IMR-90 (cell line): ENCODE data around the gene CC2D2B. TPM values are rescaled to one million over a fixed set of nuclear protein-coding genes. Genes with fewer than 3 reads are reported as not detected.

Source experiments
- ATAC-seq: fragments of 200-7000 bp; cut with Tn5 transposase; 2 replicates; pipeline ENCODE4 v1.9.1; 2020; ENCODE audit warnings: low read depth, mild to moderate bottlenecking, moderate library complexity
- BruUV-seq: library from RNA; stranded (reverse); fragments of 400-500 nt; replicated peaks from 2 replicates; lab custom pipeline; 2021; lab: Mats Ljungman, UMichigan
- CTCF ChIA-PET: fragments of 300-600 bp; formaldehyde crosslinking; extraction: SDS; loops from one replicate; lab custom pipeline; 2021; ENCODE audit warnings: antibody characterized with exemption; lab: Yijun Ruan, JAX
- POLR2A ChIA-PET: fragments of 300-600 bp; sonication (Branson Sonifier 250); formaldehyde crosslinking; loops from one replicate; lab custom pipeline; 2022; ENCODE audit warnings: antibody characterized with exemption; ENCODE audit not compliant: unreplicated experiment; lab: Charles Lee
- DNase-seq: peaks from one replicate; pipeline ENCODE4 v3.0.0; 2013
- H2AFZ ChIP-seq: replicated peaks from 2 replicates; pipeline ENCODE3; 2013; ENCODE audit warnings: low read length, mild to moderate bottlenecking; ENCODE audit not compliant: poor library complexity
- H2AK5ac ChIP-seq: 2 replicates; pipeline ENCODE4 v1.6.1; 2013; ENCODE audit warnings: low read depth, low read length, inconsistent platforms
- H2AK9ac ChIP-seq: replicated peaks from 2 replicates; pipeline ENCODE3; 2013; ENCODE audit warnings: mild to moderate bottlenecking, low read depth, low read length, moderate library complexity; ENCODE audit not compliant: poor library complexity
- H2BK120ac ChIP-seq: 2 replicates; pipeline ENCODE4 v1.6.1; 2013; ENCODE audit warnings: low read depth, low read length, inconsistent platforms
- H2BK15ac ChIP-seq: 3 replicates; pipeline ENCODE4 v1.6.1; 2013; ENCODE audit warnings: low read depth, low read length, inconsistent platforms
- H2BK20ac ChIP-seq: 2 replicates; pipeline ENCODE4 v1.6.1; 2013; ENCODE audit warnings: low read depth, mild to moderate bottlenecking, inconsistent platforms, low read length, moderate library complexity
- H2BK5ac ChIP-seq: 2 replicates; pipeline ENCODE4 v1.6.1; 2013; ENCODE audit warnings: mild to moderate bottlenecking, low read depth, low read length, inconsistent platforms; ENCODE audit not compliant: poor library complexity, severe bottlenecking
- H3K14ac ChIP-seq: replicated peaks from 2 replicates; pipeline ENCODE4 v1.6.1; 2013; ENCODE audit warnings: low read depth, low read length, inconsistent platforms
- H3K18ac ChIP-seq: 2 replicates; pipeline ENCODE4 v1.6.1; 2013; ENCODE audit warnings: low read depth, low read length, control low read depth
- H3K23ac ChIP-seq: 2 replicates; pipeline ENCODE4 v1.6.1; 2013; ENCODE audit warnings: low read depth, low read length, inconsistent platforms
- H3K27ac ChIP-seq: 2 replicates; pipeline ENCODE4 v1.5.1; 2013; ENCODE audit warnings: mild to moderate bottlenecking, control low read depth, low read length; ENCODE audit not compliant: insufficient read depth
- H3K27me3 ChIP-seq: 2 replicates; pipeline ENCODE4 v1.6.1; 2013; ENCODE audit warnings: low read length; ENCODE audit not compliant: control insufficient read depth, insufficient read depth
- H3K36me3 ChIP-seq: 2 replicates; pipeline ENCODE4 v1.6.1; 2013; ENCODE audit warnings: low read length, mixed read lengths; ENCODE audit not compliant: control insufficient read depth, insufficient read depth
- H3K4ac ChIP-seq: 2 replicates; pipeline ENCODE4 v1.6.1; 2013; ENCODE audit warnings: low read depth, low read length, inconsistent platforms
- H3K4me1 ChIP-seq: 2 replicates; pipeline ENCODE4 v1.6.1; 2013; ENCODE audit warnings: low read length, mixed read lengths; ENCODE audit not compliant: control insufficient read depth, insufficient read depth
- H3K4me2 ChIP-seq: 2 replicates; pipeline ENCODE4 v1.6.1; 2013; ENCODE audit warnings: low read depth, mild to moderate bottlenecking, control low read depth, low read length, moderate library complexity
- H3K4me3 ChIP-seq: 2 replicates; pipeline ENCODE4 v1.5.1; 2013; ENCODE audit warnings: low read depth, mild to moderate bottlenecking, control low read depth, low read length, moderate library complexity; ENCODE audit not compliant: insufficient read depth
- H3K56ac ChIP-seq: 2 replicates; pipeline ENCODE4 v1.6.1; 2013; ENCODE audit warnings: low read length, inconsistent platforms; ENCODE audit not compliant: insufficient read depth; ENCODE audit errors: extremely low read depth
- H3K79me1 ChIP-seq, 2 experiments: 2 replicates each; pipeline ENCODE4 v1.6.1; 2013; ENCODE audit warnings: low read length in 2 of 2, inconsistent platforms in 1 of 2, low read depth in 1 of 2
- H3K9ac ChIP-seq: 2 replicates; pipeline ENCODE4 v1.6.1; 2013; ENCODE audit warnings: low read depth, low read length, control low read depth
- H3K9me1 ChIP-seq: 2 replicates; pipeline ENCODE4 v1.6.1; 2013; ENCODE audit warnings: low read length, inconsistent platforms; ENCODE audit not compliant: insufficient read depth
- H3K9me3 ChIP-seq: 2 replicates; pipeline ENCODE4 v1.6.1; 2013; ENCODE audit warnings: low read length; ENCODE audit not compliant: control insufficient read depth, insufficient read depth
- H4K20me1 ChIP-seq: 2 replicates; pipeline ENCODE4 v1.6.1; 2013; ENCODE audit warnings: low read length, inconsistent platforms; ENCODE audit not compliant: insufficient read depth
- H4K5ac ChIP-seq: 2 replicates; pipeline ENCODE4 v1.6.1; 2013; ENCODE audit warnings: mild to moderate bottlenecking, low read depth, low read length, control low read depth
- H4K8ac ChIP-seq, 2 experiments: 2 replicates each; pipeline ENCODE4 v1.6.1; 2013; ENCODE audit warnings: low read depth in 2 of 2, low read length in 2 of 2, control low read depth in 1 of 2, inconsistent platforms in 1 of 2
- H4K91ac ChIP-seq: 2 replicates; pipeline ENCODE4 v1.6.1; 2013; ENCODE audit warnings: low read depth, low read length, inconsistent platforms; ENCODE audit not compliant: insufficient read depth
- CEBPB ChIP-seq: IDR thresholded peaks from 2 replicates; pipeline ENCODE4 v1.6.1; 2012; ENCODE audit warnings: low read depth, low read length, improper control_type of control experiment
- FOS ChIP-seq: fragments of 150-350 bp; IDR thresholded peaks from 2 replicates; pipeline ENCODE4 v1.6.1; 2016; ENCODE audit warnings: low read depth, low read length
- MAZ ChIP-seq: IDR thresholded peaks from 2 replicates; pipeline ENCODE4 v1.6.1; 2012; ENCODE audit warnings: low read depth, mild to moderate bottlenecking, low read length, improper control_type of control experiment, moderate library complexity, borderline replicate concordance
- NFE2L2 ChIP-seq: fragments of 150-350 bp; IDR thresholded peaks from 2 replicates; pipeline ENCODE4 v1.6.1; 2016; ENCODE audit warnings: low read depth, mild to moderate bottlenecking, low read length
- POLR2A ChIP-seq: IDR thresholded peaks from 2 replicates; pipeline ENCODE4 v1.6.1; 2012; ENCODE audit warnings: mild to moderate bottlenecking, low read depth, low read length
- RAD21 ChIP-seq: IDR thresholded peaks from 2 replicates; pipeline ENCODE4 v1.6.1; 2012; ENCODE audit warnings: low read length, improper control_type of control experiment
- RFX5 ChIP-seq: IDR thresholded peaks from 2 replicates; pipeline ENCODE4 v1.8.0; 2012; ENCODE audit warnings: low read depth, mild to moderate bottlenecking, low read length, moderate library complexity
- SMC3 ChIP-seq: fragments of 150-350 bp; IDR thresholded peaks from 2 replicates; pipeline ENCODE4 v1.6.1; 2016; ENCODE audit warnings: low read depth, mild to moderate bottlenecking, antibody characterized with exemption, low read length, moderate library complexity
- USF2 ChIP-seq: fragments of 150-350 bp; IDR thresholded peaks from 2 replicates; pipeline ENCODE4 v1.6.1; 2017; ENCODE audit warnings: mild to moderate bottlenecking, antibody characterized with exemption, low read length, low read depth
- WGBS, 2 experiments: methylation state at CpG; one replicate each; pipeline versions ENCODE4 v1.1.5 to v1.1.7; 2013; ENCODE audit warnings: missing lambda C conversion rate in 2 of 2; ENCODE audit not compliant: insufficient read length in 1 of 2; ENCODE audit errors: extremely low coverage in 2 of 2; 5-methylcytosine and 5-hydroxymethylcytosine counted together
- dilution Hi-C: fragments of 300-500 bp; cut with HindIII; formaldehyde crosslinking; loops from one replicate; pipeline ENCODE4 v1.14.3; 2018; ENCODE audit warnings: low sequenced_read_pairs; ENCODE audit not compliant: unreplicated experiment
- in situ Hi-C: fragments of 300-500 bp; cut with MboI; formaldehyde crosslinking; loops from 3 replicates; pipeline ENCODE4 v1.14.3; 2019; ENCODE audit warnings: low sequenced_read_pairs, inconsistent platforms, mixed read lengths
- intact Hi-C: fragments of 100-400 bp; cut with micrococcal nuclease; formaldehyde crosslinking; loops from 2 replicates; pipeline ENCODE4 v1.10.0; 2022
- polyA plus RNA-seq, 3 experiments: library from polyadenylated mRNA; depleted of rRNA; stranded (reverse); fragments of >200 nt; gene quantifications; 2 replicates each; pipeline ENCODE4 v1.2.3, GENCODE V29; 2012; ENCODE audit warnings: low replicate concordance in 1 of 3
- total RNA-seq: library from RNA; depleted of rRNA; stranded (reverse); fragments of >200 nt; gene quantifications from 2 replicates; pipeline ENCODE4 v1.2.3, GENCODE V29; 2012
- TF ChIP-seq, protein P1 (sequence below): fragments of 150-350 bp; IDR thresholded peaks from 2 replicates; pipeline ENCODE4 v1.6.1; 2016; ENCODE audit warnings: low read depth, mild to moderate bottlenecking, low read length, moderate library complexity, borderline replicate concordance
- TF ChIP-seq, protein P2 (sequence below): conservative IDR thresholded peaks from 2 replicates; pipeline ENCODE4 v1.5.1; 2012; ENCODE audit warnings: mild to moderate bottlenecking, low read depth, low read length, improper control_type of control experiment

CC2D2B gene
- total and polyA plus RNA-seq, 2 of the 4 experiments (the other 2 are of a cell fraction) = not detected

- Histone ChIP-seq H4K20me1 (no peaks in the 10 kb centered on the region), H3K27ac (no peak overlapping the region), H4K8ac (no peak overlapping the region), H4K91ac (no peak overlapping the region), H4K5ac (no peak overlapping the region), H3K27me3 (no peaks in the 10 kb centered on the region), H3K4ac (no peak overlapping the region), H3K4me3 (no peak overlapping the region), H3K79me1 (no peaks in the 10 kb centered on the region), H3K9me1 (no peaks in the 10 kb centered on the region), H3K4me1 (no peaks in the 10 kb centered on the region), H3K56ac (no peak overlapping the region), H3K23ac (no peak overlapping the region), H2AK5ac (no peak overlapping the region), H3K4me2 (no peak overlapping the region), H3K36me3 (no peaks in the 10 kb centered on the region), H2AFZ (no peak overlapping the region), H3K9me3 (0 out of 2 replicates have a peak, but pooled peaks cover 1% of the 10 kb centered on the region), H2AK9ac (no peak overlapping the region), H3K14ac (no peak overlapping the region), H2BK20ac (no peak overlapping the region), H3K9ac (no peak overlapping the region), H3K18ac (no peak overlapping the region), H2BK5ac (no peak overlapping the region), H2BK15ac (no peak overlapping the region), H2BK120ac (no peak overlapping the region)
- no peak for ATAC-seq
- ChIA-PET POLR2A (no interaction called here), CTCF (interaction anchor here (1.0 kb wide), 1 partner anchor 11 kb away, joined by 3 read pairs; no protein-coding TSS in a partner anchor)
- no peak for TF ChIP-seq USF2
- TF ChIP-seq SMC3 = no peak
- TF ChIP-seq, protein P1, sequence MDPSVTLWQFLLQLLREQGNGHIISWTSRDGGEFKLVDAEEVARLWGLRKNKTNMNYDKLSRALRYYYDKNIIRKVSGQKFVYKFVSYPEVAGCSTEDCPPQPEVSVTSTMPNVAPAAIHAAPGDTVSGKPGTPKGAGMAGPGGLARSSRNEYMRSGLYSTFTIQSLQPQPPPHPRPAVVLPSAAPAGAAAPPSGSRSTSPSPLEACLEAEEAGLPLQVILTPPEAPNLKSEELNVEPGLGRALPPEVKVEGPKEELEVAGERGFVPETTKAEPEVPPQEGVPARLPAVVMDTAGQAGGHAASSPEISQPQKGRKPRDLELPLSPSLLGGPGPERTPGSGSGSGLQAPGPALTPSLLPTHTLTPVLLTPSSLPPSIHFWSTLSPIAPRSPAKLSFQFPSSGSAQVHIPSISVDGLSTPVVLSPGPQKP = no peak
- no peak for TF ChIP-seq NFE2L2
- no peak for TF ChIP-seq RAD21
- TF ChIP-seq RFX5 = no peak
- TF ChIP-seq FOS = no peak
- TF ChIP-seq POLR2A = no peak
- TF ChIP-seq MAZ = no peak
- TF ChIP-seq CEBPB = no peak
- TF ChIP-seq, protein P2, sequence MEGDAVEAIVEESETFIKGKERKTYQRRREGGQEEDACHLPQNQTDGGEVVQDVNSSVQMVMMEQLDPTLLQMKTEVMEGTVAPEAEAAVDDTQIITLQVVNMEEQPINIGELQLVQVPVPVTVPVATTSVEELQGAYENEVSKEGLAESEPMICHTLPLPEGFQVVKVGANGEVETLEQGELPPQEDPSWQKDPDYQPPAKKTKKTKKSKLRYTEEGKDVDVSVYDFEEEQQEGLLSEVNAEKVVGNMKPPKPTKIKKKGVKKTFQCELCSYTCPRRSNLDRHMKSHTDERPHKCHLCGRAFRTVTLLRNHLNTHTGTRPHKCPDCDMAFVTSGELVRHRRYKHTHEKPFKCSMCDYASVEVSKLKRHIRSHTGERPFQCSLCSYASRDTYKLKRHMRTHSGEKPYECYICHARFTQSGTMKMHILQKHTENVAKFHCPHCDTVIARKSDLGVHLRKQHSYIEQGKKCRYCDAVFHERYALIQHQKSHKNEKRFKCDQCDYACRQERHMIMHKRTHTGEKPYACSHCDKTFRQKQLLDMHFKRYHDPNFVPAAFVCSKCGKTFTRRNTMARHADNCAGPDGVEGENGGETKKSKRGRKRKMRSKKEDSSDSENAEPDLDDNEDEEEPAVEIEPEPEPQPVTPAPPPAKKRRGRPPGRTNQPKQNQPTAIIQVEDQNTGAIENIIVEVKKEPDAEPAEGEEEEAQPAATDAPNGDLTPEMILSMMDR = no peak
- WGBS, 2 experiments = 31% methylated on average over 3 of the region's 7 CpGs; no CpG with 5 or more reads in 1 of the 2 experiments
- BruUV-seq = no TSS peak
- dilution Hi-C loops = no loop called here
- in situ Hi-C loops = no loop called here
- DNase-seq = no peak
- intact Hi-C loops = no loop called here
Measured at GRCh38 chr10:95963202-95963990, 55.6 kb downstream of the CC2D2B start.
